HUDEP-2 (cell line): ENCODE measurements around the gene PRDM4.
"Not testable (repeated sequence)": the region's sequence is repeated elsewhere in the genome, so short reads cannot be mapped to it uniquely, and the experiment has no call there.

Experiments used
- DNase-seq, 76 experiments: peaks; one replicate each; lab custom pipeline; 2025; ENCODE audit not compliant: unreplicated experiment in 76 of 76; lab: John Stamatoyannopoulos, UW

The PRDM4 gene

GRCh38 chr12:107775093-107775721 lies 14.3 kb upstream of the PRDM4 start:
- DNase-seq = no peak

GRCh38 chr12:107774349-107775029 lies 13.6 kb upstream of the PRDM4 start, which contains the start of gene ASCL4:
Gene ASCL4 (plus strand): TSS chr12:107774704. CDS start chr12:107775219, 515 bp downstream.
- no peak for DNase-seq

GRCh38 chr12:107767466-107767865 lies 6.5 kb upstream of the PRDM4 start:
- DNase-seq = no peak

- no peak for DNase-seq
These were observed 4.4 kb upstream of the PRDM4 start for GRCh38 chr12:107765316-107765715.

- no peak for DNase-seq
These were observed 3.7 kb upstream of the PRDM4 start for GRCh38 chr12:107764626-107765025.

GRCh38 chr12:107762874-107763273 lies 1.9 kb upstream of the PRDM4 start:
- DNase-seq = no peak

GRCh38 chr12:107761502-107761904 lies 566 bp upstream of the PRDM4 start:
- DNase-seq = no peak

GRCh38 chr12:107760207-107760808 lies 629 bp downstream of the PRDM4 start:
- DNase-seq = peak in 12 of 76 experiments; percentile 1 to 29 (median 13)

- DNase-seq = peak in 18 of 76 experiments; percentile 0 to 43 (median 9)
These were observed 1.5 kb downstream of the PRDM4 start for GRCh38 chr12:107759410-107759809.

- no peak for DNase-seq
These were observed 11.9 kb downstream of the PRDM4 start for GRCh38 chr12:107749083-107749482.

GRCh38 chr12:107748472-107748871 lies 12.5 kb downstream of the PRDM4 start:
- no peak for DNase-seq

- peak in 2 of 76 experiments; percentile 0 to 8 for DNase-seq
These were observed 24.0 kb downstream of the PRDM4 start for GRCh38 chr12:107736914-107737313.

GRCh38 chr12:107735763-107736162 lies 25.2 kb downstream of the PRDM4 start:
- DNase-seq = no peak

GRCh38 chr12:107734139-107734538 lies 26.8 kb downstream of the PRDM4 start:
- DNase-seq = no peak

- no peak for DNase-seq
These were observed 28.6 kb downstream of the PRDM4 start for GRCh38 chr12:107732365-107732764.

- no peak for DNase-seq
These were observed 29.6 kb downstream of the PRDM4 start for GRCh38 chr12:107731366-107731765.

- no peak for DNase-seq
These were observed 30.2 kb downstream of the PRDM4 start for GRCh38 chr12:107730618-107731341.

- DNase-seq = not testable (repeated sequence)
These were observed 33.2 kb downstream of the PRDM4 start for GRCh38 chr12:107727742-107728141.

- not testable (repeated sequence) for DNase-seq
These were observed 33.6 kb downstream of the PRDM4 start for GRCh38 chr12:107727327-107727726.

- no peak for DNase-seq
These were observed 42.3 kb downstream of the PRDM4 start for GRCh38 chr12:107718606-107719005.

GRCh38 chr12:107715780-107716179 lies 45.2 kb downstream of the PRDM4 start:
- DNase-seq = no peak
